Transverse colon (tissue), 4 donors: Measurements from ENCODE around the gene MPL. TPM values are rescaled to one million over a fixed set of nuclear protein-coding genes. Genes with fewer than 3 reads are reported as not detected.
A peak's percentile ranks its signal among the peaks of the same experiment; 100 is the strongest.

Experiments used
- DNase-seq: peaks from one replicate; pipeline ENCODE4 v3.0.0-alpha.2; 2019
- H3K27ac ChIP-seq, 4 donors: fragments of 200-600 bp; sonication (generic); 2 replicates each; pipeline ENCODE4 v1.5.1; 2016 to 2018; ENCODE audit warnings: inconsistent platforms in 4 of 4
- H3K27me3 ChIP-seq: fragments of 200-600 bp; sonication (generic); 2 replicates; pipeline ENCODE4 v1.5.1; 2017; ENCODE audit warnings: inconsistent platforms
- H3K36me3 ChIP-seq, 4 donors: fragments of 200-600 bp; sonication (generic); 2 replicates each; pipeline ENCODE4 v1.5.1; 2017 to 2019; ENCODE audit warnings: inconsistent platforms in 4 of 4
- H3K4me1 ChIP-seq, 4 donors: fragments of 200-600 bp; sonication (generic); 2 replicates each; pipeline ENCODE4 v1.5.1; 2017 to 2020; ENCODE audit warnings: inconsistent platforms in 4 of 4
- H3K4me3 ChIP-seq, 4 donors: fragments of 200-600 bp; sonication (generic); 1 replicate in 1 of 4; 2 replicates in 3 of 4; pipeline versions ENCODE4 v1.5.1 to v1.6.1; 2017 to 2019; ENCODE audit warnings: inconsistent platforms in 4 of 4
- H3K9me3 ChIP-seq, 2 donors: fragments of 200-600 bp; sonication (generic); 2 replicates each; pipeline ENCODE4 v1.5.1; 2017 to 2019; ENCODE audit warnings: inconsistent platforms in 2 of 2
- CTCF ChIP-seq, 5 experiments: fragments of 200-600 bp in 3 of 5; fragments of 450-650 bp in 2 of 5; sonication (generic) in 3 of 5; IDR thresholded peaks; 1 replicate in 2 of 5; 2 replicates in 3 of 5; pipeline ENCODE4 v1.5.1; 2016 to 2017; ENCODE audit warnings: antibody characterized with exemption in 5 of 5, inconsistent platforms in 3 of 5, mild to moderate bottlenecking in 2 of 5, moderate library complexity in 1 of 5
- EP300 ChIP-seq: sonication (generic); formaldehyde crosslinking; IDR thresholded peaks from one replicate; pipeline ENCODE4 v1.6.1; 2017; ENCODE audit warnings: antibody characterized with exemption, low read depth
- POLR2A ChIP-seq: fragments of 450-650 bp; IDR thresholded peaks from one replicate; pipeline ENCODE4 v1.6.1; 2016; ENCODE audit warnings: antibody characterized with exemption, mild to moderate bottlenecking, moderate library complexity
- POLR2AphosphoS5 ChIP-seq, 3 donors: sonication (generic); formaldehyde crosslinking; IDR thresholded peaks; one replicate each; pipeline ENCODE4 v1.6.1; 2016; ENCODE audit warnings: antibody characterized with exemption in 3 of 3
- WGBS, 2 donors: methylation state at CpG; one replicate each; pipeline ENCODE4 v1.1.5; 2018; ENCODE audit warnings: low coverage in 1 of 2; 5-methylcytosine and 5-hydroxymethylcytosine counted together
- in situ Hi-C, 4 donors: fragments of 200-750 bp; cut with MboI; loops; one replicate each; pipeline versions ENCODE4 v1.15.0 to v1.15.1; 2017; ENCODE audit warnings: low sequenced_read_pairs in 3 of 4, low pct_ligation_motif_present in 1 of 4, low pct_unique_long_range_greater_than_20kb in 1 of 4
- intact Hi-C: fragments of 100-400 bp; cut with DNase I; formaldehyde crosslinking; loops from one replicate; pipeline ENCODE4 v1.15.1; 2023; ENCODE audit warnings: low total_unique reads
- total RNA-seq, 4 donors: library from RNA; depleted of rRNA; stranded (reverse); fragments of >200 nt; gene quantifications; one replicate each; pipeline ENCODE4 v1.1.0, GENCODE V29; 2016

MPL gene
- total RNA-seq, 4 donors from 2014 or later, result 0.32 TPM; not detected in 3

GRCh38 chr1:43302201-43302600, 35.4 kb upstream of the MPL start:
- DNase-seq, result no peak
- H3K36me3 ChIP-seq, result no peaks in the 10 kb centered on the region
- 72% methylated on average over 1 of the region's 1 CpG; no CpG with 5 or more reads in 1 of the 2 donors for WGBS, 2 donors
- intact Hi-C loops, result no loop called here
- peak overlapping the region; percentile 56 to 73 (median 62) for H3K27ac ChIP-seq
- in situ Hi-C loops, result no loop called here
- H3K4me3 ChIP-seq, result no peak overlapping the region
- TF ChIP-seq POLR2A (no peak), POLR2AphosphoS5 (IDR thresholded peaks at IDR 0.05) (no peak), CTCF (IDR thresholded peaks at IDR 0.05) (no peak), EP300 (no peak)
- H3K27me3 ChIP-seq, result no peaks in the 10 kb centered on the region
- peaks cover 13 to 35% (median 20%) of the 10 kb centered on the region in 4 donors for H3K4me1 ChIP-seq
- H3K9me3 ChIP-seq, result no peaks in the 10 kb centered on the region

DNA sequence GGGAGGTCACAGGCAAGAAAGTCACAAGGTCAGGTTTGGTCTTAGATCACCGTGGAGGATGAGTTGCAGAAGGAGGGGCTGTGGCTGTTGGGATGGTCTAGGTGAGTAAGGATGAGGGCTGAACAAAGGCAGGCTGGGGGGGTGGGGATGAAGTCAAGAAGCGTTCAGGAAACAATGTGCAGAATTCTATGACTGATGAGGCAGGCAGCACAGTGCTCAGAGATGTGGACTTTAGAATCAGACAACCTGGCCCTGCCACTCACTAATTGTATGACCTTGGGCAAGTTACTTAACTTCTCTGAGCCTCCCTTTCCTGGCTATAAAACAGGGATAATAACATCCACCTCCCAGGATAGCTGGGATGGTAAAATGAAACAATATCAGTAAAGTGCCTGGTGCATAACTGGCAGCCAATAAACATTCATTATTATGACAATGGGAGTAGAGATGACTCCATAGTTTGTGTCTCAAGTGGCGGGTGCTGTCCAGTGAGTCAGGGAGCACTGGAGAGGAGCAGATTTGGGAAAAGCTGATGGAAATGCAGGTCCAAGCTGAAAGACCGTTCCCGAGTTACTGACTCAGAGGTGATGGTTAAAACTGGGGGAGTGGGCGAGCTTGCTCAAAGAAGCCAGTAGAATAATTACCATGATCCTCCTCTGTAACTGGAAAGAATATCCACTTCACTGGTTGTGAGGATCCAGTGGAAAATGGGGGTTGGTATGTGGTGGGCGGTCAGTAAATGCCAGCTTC, 34.7 kb upstream of the MPL start:
- in situ Hi-C loops, result no loop called here
- no peaks in the 10 kb centered on the region for H3K27me3 ChIP-seq
- H3K4me3 ChIP-seq, result no peak overlapping the region
- peak; percentile 76 for DNase-seq
- 61 to 68% methylated on average over 4 to 7 of the region's 7 CpGs for WGBS, 2 donors
- no peaks in the 10 kb centered on the region for H3K36me3 ChIP-seq
- peak overlapping the region; percentile 59 to 73 (median 68) for H3K27ac ChIP-seq
- TF ChIP-seq POLR2A, result no peak
- peak in 1 of 3 donors; percentile 43 for TF ChIP-seq POLR2AphosphoS5 (IDR thresholded peaks at IDR 0.05)
- no peaks in the 10 kb centered on the region for H3K9me3 ChIP-seq
- H3K4me1 ChIP-seq, result peaks cover 13 to 35% (median 20%) of the 10 kb centered on the region in 4 donors
- intact Hi-C loops, result no loop called here

DNA sequence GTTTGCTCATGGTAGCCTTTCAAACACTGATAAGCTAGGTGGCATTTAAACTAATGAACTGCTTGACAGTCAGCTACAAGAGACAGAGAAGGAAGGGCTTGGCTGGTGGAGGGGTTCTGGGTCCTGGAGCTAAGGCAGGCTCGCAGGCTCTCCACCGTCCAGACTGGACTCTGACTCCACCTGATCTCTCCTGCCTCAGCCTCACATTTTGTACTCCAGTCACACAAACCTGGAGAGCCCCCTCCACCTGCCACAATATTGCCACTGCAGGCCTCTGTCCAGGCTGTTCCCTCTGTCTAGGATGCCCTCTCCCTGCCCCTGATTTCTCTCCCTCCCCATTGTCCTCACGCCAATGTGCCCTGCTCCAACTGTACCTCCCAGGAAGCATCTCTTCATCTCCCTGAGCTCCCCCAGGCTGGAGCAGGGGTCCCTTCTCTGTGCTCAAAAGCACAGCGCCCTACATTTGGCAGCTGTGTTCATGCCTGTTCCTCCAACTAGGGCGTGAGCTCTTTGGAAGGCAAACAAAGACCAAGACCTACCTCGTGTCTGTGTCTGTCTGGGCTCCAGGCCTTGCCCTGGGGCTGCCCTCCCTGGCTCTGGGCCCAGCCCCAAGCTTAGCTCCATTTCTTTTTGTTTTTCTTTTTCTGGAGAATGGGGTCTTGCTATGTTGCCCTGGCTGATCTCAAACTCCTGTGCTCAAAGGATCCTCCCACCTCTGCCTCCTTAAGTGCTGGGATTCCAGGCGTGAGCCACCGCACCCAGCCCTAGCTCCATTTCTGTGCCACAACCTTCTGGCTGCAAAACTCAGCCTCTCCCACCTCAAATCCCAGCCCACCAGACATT, 33.9 kb upstream of the MPL start:
- no peaks in the 10 kb centered on the region for H3K9me3 ChIP-seq
- H3K4me1 ChIP-seq, result peaks cover 13 to 35% (median 20%) of the 10 kb centered on the region in 4 donors
- peak; percentile 11 for DNase-seq
- no peak for TF ChIP-seq CTCF (IDR thresholded peaks at IDR 0.05)
- intact Hi-C loops, result no loop called here
- no peaks in the 10 kb centered on the region for H3K27me3 ChIP-seq
- no peak overlapping the region for H3K4me3 ChIP-seq
- 69 to 100% methylated on average over 1 to 8 of the region's 8 CpGs for WGBS, 2 donors
- peak overlapping the region; percentile 56 to 73 (median 68) for H3K27ac ChIP-seq
- in situ Hi-C loops, result no loop called here
- no peaks in the 10 kb centered on the region for H3K36me3 ChIP-seq

GRCh38 chr1:43304314-43304681, 33.3 kb upstream of the MPL start:
- Histone ChIP-seq H3K27ac (peak overlapping the region; percentile 56 to 73 (median 68)), H3K27me3 (no peaks in the 10 kb centered on the region), H3K4me1 (peaks cover 13 to 35% (median 20%) of the 10 kb centered on the region in 4 donors), H3K9me3 (no peaks in the 10 kb centered on the region), H3K4me3 (no peak overlapping the region), H3K36me3 (no peaks in the 10 kb centered on the region)
- intact Hi-C loops (no loop called here), in situ Hi-C loops (no loop called here)
- no peak for DNase-seq
- no peak for TF ChIP-seq CTCF (IDR thresholded peaks at IDR 0.05)
- TF ChIP-seq POLR2A, result no peak
- WGBS, 2 donors, result 58 to 65% methylated on average over 5 to 8 of the region's 8 CpGs
